GM19035 (cell line): ENCODE data around the gene CZIB.
"Not testable (repeated sequence)": the region's sequence is repeated elsewhere in the genome, so short reads cannot be mapped to it uniquely, and the experiment has no call there.

ENCODE experiments used
- ATAC-seq: cut with Tn5 transposase; IDR thresholded peaks from one replicate; pipeline ENCODE4 v1.9.1; 2021; ENCODE audit not compliant: unreplicated experiment

Gene CZIB

DNA sequence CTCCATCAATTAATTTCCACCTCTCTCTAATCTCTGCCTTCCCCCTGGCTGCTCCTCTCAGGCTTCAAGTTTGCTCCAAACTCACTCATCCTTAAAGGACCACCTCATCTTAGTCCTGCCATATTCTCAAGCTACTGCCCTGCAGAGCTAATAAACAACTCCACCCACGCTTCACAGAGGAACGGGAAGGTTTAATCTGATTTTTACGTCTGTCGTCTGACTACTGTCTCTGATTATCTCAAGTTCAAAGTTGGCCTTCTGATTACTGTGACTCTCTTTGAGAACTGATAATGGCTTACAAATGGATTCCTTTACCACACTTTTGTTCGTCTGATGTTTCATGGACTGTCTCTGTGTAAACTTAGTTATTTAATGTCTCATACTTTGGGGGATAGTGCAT is 31.4 kb downstream of the CZIB start:
- no peak for ATAC-seq

GRCh38 chr1:53188099-53188498 is 32.3 kb downstream of the CZIB start:
- no peak for ATAC-seq

- ATAC-seq = no peak
Measured at GRCh38 chr1:53187401-53187800, 33.0 kb downstream of the CZIB start.

- no peak for ATAC-seq
Measured at GRCh38 chr1:53186533-53186932, 33.9 kb downstream of the CZIB start.

DNA sequence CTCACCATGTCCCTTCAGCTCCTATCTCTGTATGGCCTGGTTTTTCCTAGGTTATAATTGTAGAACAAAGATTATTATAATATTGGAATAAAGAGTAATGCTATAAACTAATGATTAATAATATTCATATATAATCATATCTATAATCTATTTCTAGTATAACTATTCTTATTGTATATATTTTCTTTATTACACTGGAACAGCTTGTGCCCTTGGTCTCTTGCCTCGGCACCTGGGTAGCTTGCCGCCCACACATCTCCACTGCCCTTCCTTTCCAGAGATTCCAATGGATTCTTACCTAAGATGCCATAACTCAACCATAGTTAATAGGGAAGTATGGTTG is 34.5 kb downstream of the CZIB start:
- not testable (repeated sequence) for ATAC-seq

DNA sequence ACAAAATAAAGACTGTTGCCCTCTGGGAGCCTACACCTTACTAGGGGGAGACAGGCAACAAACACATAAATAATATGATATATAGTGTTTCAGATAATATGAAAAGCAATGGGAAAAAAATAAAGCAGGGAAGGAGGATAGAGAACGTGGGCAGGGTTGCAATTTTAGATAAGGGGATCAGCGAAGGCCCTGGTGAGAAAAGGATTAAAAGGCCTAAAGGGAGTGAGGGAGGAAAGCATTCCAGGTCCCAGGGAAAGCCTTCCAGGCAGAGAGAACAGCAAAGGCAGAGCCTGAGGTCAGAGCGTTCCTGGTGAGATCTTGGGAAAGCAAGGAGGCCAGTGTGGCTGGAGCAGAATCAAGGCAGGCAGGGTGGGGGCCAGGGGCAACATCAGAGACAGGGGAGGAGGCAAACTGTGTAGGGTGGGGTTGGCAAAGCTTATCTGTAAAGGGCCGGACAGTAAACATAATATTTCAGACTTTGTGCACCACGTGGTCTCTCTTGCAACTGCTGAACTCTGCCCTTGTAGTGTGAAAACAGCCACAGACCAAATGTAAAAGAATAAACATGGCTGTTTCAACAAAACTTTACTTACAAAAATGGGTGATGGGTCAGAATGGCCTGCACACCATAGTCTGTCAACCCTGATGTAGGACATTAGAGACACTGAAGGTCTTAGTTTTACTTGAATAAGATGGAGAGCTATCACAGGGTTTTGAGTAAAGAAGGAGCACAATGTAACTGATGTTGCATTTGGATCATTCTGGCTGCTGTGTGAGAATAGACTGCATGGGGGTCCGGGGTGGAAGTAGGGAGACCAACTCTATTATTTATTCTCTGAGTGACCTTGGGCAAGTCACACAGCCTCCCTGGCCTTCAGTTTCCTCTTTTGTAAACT is 37.1 kb downstream of the CZIB start:
- ATAC-seq = no peak

DNA sequence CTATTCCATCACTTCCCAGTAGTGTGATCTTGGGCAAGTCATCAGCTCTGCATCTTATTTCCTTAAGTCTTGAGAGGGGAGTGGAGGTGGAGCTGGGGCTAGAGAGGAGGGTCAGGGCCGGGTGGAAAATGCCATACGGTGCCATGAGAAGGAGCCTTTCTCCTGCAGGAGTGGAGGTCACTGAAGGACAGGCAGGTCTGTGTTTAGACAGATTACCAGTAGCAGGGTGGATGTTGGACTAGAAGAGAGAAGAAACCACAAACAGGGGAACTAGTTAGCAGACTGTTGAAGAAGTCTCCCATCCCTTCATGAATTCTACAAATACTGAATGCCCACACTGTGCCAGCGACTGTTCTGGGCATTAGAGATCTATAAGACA is 37.7 kb downstream of the CZIB start:
- ATAC-seq = no peak

GRCh38 chr1:53182111-53182593 is 38.3 kb downstream of the CZIB start:
- ATAC-seq = no peak

DNA sequence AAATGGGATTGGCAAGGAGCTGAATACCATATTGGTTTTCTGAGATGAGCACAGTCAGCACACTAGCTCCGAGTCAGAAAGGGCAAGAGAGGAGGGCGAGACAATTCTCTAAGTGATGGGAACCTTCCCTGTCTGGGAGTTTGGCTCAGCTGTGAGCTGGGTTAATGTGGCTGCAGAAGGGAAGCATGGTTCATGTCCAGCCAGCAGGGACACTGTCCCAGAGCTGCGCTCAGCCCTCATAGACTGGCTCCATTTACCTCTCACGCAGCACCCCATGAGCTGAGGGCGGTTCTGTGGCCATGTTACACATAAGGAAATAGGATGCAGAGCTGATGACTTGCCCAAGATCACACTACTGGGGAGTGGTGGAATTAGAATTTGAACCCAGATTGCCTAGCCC is 39.5 kb downstream of the CZIB start:
- no peak for ATAC-seq

- no peak for ATAC-seq
Measured at GRCh38 chr1:53180226-53180625, 40.2 kb downstream of the CZIB start.

DNA sequence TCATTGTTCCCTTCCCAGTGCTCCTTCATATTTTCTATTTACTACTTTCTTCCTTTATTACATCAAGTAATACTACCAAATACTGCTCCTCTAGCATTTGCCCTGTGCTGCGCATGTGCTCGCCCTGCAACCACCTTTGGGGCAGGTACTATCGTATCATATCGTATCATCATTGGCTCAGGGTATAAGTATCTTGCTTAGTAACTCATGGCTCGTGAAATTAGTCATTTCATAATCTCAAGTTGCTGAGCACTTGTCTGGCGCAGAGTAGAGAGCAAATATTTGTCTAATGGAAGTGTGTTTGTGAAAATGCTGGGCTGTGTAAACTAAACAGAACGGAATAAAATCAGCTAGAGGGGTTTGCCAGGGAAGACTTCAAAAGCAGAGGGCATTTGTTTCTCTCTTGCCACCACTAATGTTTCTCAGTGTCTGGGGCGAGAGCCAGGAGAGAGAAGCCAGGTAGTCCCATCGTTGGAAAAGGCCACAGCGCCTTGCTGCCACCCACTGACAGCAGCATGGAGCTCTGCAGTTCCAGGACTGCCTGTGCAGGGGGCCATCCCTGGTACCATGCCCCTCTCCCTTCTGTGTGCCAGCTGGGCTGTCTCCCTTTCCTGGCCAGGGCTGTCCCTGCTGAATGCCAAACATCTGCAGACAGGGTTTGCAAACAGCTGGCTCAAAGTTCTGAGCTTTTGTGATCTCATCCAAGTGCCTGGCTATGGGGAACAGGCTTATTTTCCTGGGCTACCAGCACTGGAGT is 43.8 kb downstream of the CZIB start:
- no peak for ATAC-seq

DNA sequence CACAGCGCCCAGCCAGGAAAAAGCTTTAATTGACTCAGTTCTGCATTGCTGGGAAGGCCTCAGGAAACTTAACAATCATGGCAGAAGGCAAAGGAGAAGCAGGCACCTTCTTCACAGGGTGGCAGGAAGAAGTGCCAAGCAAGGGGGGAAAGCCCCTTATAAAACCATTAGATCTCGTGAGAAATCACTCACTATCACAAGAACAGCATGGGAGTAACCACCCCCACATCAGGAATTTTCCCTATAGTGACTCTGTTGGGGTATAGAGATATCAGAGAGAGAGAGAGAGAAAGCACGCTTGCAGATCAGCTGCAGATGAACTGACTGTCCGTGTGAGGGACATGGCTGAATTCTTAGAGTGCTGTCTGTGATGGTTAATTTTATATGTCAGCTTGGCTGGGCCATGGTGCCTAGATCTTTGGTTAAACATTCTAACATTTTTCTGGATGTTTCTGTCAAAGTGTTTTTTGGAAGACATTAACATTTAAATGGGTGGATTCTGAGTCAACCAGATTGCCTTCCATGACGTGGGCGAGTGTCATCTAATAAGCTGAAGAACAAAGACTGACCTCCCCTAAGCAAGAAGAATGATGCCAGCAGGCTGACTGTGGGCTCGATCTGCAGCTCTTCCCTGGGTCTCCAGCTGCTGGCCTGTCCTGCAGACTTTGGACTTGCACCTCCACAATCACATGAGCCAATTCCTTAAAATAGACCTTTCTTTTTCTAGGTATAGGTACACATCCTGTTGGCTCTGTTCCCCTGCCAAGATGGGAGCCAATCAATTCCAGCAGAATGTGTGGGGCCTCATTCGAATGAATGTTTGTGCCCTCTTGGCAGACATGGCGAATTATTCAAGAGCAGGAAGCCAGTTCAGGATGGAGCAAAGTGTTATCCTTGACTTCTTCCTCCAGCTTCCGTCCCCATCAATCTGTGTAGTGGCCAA is 45.2 kb downstream of the CZIB start:
- no peak for ATAC-seq

GRCh38 chr1:53172426-53173128 is 47.9 kb downstream of the CZIB start:
- no peak for ATAC-seq

GRCh38 chr1:53166912-53167311 is 53.5 kb downstream of the CZIB start:
- ATAC-seq = no peak

DNA sequence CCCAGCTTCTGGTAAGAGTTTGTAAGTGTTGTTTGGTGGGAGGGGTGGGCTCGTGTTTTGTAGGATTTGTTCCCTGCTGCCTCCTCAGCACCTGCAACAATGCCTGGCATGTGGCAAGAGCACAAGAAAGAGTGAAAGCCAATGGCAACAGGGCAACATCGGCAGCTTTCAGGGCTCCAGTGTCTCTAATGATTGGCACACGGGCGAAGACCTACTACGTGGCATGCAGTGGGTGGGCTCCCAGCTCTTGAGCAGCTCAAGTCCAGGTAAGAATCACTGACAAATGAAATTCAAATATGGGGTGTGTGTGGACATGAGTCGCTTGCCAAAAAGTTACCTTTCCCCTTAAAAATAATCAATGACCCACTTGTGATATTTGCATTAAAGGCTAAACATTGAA is 54.1 kb downstream of the CZIB start:
- no peak for ATAC-seq

- ATAC-seq = no peak
Measured at GRCh38 chr1:53165408-53165961, 54.9 kb downstream of the CZIB start.
